HepG2 (cell line): ENCODE results near the gene NUDT1. TPM values are rescaled to one million over a fixed set of nuclear protein-coding genes. Genes with fewer than 3 reads are reported as not detected.

Experiments
- ATF4 ChIP-seq, 2 experiments: fragments of 450-650 bp in 1 of 2; sonication (generic) in 1 of 2; formaldehyde crosslinking; IDR thresholded peaks; 2 replicates each; pipeline versions ENCODE4 v1.5.0 to v1.8.0; 2020 to 2022; ENCODE audit warnings: mild to moderate bottlenecking in 1 of 2, missing genetic modification reagents in 1 of 2
- BHLHE40 ChIP-seq: IDR thresholded peaks from 2 replicates; pipeline ENCODE4 v1.6.1; 2011; ENCODE audit warnings: low read length, improper control_type of control experiment
- BRF2 ChIP-seq: sonication (generic); formaldehyde crosslinking; IDR thresholded peaks from 2 replicates; pipeline ENCODE4 v1.8.1; 2022; ENCODE audit warnings: mild to moderate bottlenecking, missing genetic modification reagents
- FOXP4 ChIP-seq: sonication (generic); formaldehyde crosslinking; IDR thresholded peaks from 2 replicates; pipeline ENCODE4 v1.4.0; 2020; ENCODE audit warnings: missing genetic modification reagents
- GMEB1 ChIP-seq: sonication (generic); formaldehyde crosslinking; IDR thresholded peaks from 2 replicates; pipeline ENCODE4 v1.5.1; 2020; ENCODE audit warnings: missing genetic modification reagents, mild to moderate bottlenecking, borderline replicate concordance
- HMG20B ChIP-seq: conservative IDR thresholded peaks from 2 replicates; pipeline ENCODE4 v1.6.1; 2016; ENCODE audit warnings: missing genetic modification reagents, missing compliant biosample characterization
- HNRNPUL1 ChIP-seq: fragments of 200-400 bp; formaldehyde crosslinking; IDR thresholded peaks from 2 replicates; pipeline ENCODE4 v1.6.1; 2017; ENCODE audit warnings: low read depth, mild to moderate bottlenecking, low read length, moderate library complexity
- MAFG ChIP-seq: sonication (generic); formaldehyde crosslinking; IDR thresholded peaks from 2 replicates; pipeline ENCODE4 v1.5.1; 2020; ENCODE audit warnings: mild to moderate bottlenecking, missing genetic modification reagents
- POLR2AphosphoS5 ChIP-seq: IDR thresholded peaks from 2 replicates; pipeline ENCODE4 v1.6.1; 2012; ENCODE audit warnings: low read depth, low read length
- RBAK ChIP-seq: sonication (generic); formaldehyde crosslinking; IDR thresholded peaks from 2 replicates; pipeline ENCODE4 v1.5.1; 2020; ENCODE audit warnings: mild to moderate bottlenecking, missing genetic modification reagents
- RXRB ChIP-seq: IDR thresholded peaks from 2 replicates; pipeline ENCODE4 v1.6.1; 2016; ENCODE audit warnings: borderline replicate concordance, missing genetic modification reagents, missing compliant biosample characterization
- SMARCE1 ChIP-seq: fragments of 450-650 bp; IDR thresholded peaks from 2 replicates; pipeline ENCODE4 v1.6.1; 2017; ENCODE audit warnings: borderline replicate concordance
- SSRP1 ChIP-seq: IDR thresholded peaks from 2 replicates; pipeline ENCODE4 v1.6.1; 2016; ENCODE audit warnings: control low read depth
- ZNF350 ChIP-seq: sonication (generic); formaldehyde crosslinking; IDR thresholded peaks from 2 replicates; pipeline ENCODE4 v1.4.0; 2020; ENCODE audit warnings: mild to moderate bottlenecking, low read depth, missing genetic modification reagents, borderline replicate concordance
- ZNF430 ChIP-seq: sonication (generic); formaldehyde crosslinking; IDR thresholded peaks from 2 replicates; pipeline ENCODE4 v1.9.0; 2021; ENCODE audit warnings: mild to moderate bottlenecking, missing genetic modification reagents
- ZNF546 ChIP-seq: sonication (generic); formaldehyde crosslinking; conservative IDR thresholded peaks from 2 replicates; pipeline ENCODE4 v1.8.1; 2023; ENCODE audit warnings: mild to moderate bottlenecking, missing genetic modification reagents
- ZNF737 ChIP-seq: sonication (generic); formaldehyde crosslinking; IDR thresholded peaks from 2 replicates; pipeline ENCODE4 v1.5.0; 2020; ENCODE audit warnings: missing genetic modification reagents, mild to moderate bottlenecking, borderline replicate concordance
- polyA plus RNA-seq, 8 experiments: library from polyadenylated mRNA; depleted of rRNA in 3 of 8; stranded (reverse) in 7 of 8; unstranded in 1 of 8; fragments of >200 nt; fragmentation: Illumina TruSeq in 4 of 8; extraction: Trizol in 4 of 8; gene quantifications; 2 replicates each; pipeline versions ENCODE4 v1.2.1 to v1.2.3, GENCODE V29; 2011 to 2016; ENCODE audit warnings: low read depth in 4 of 8, missing spikeins in 1 of 8, mixed read lengths in 1 of 8; ENCODE audit not compliant: insufficient read depth in 1 of 8
- total RNA-seq, 5 experiments: library from RNA; depleted of rRNA; stranded (reverse); fragments of >200 nt; fragmentation: Illumina TruSeq; extraction: Trizol; gene quantifications; 2 replicates each; pipeline ENCODE4 v1.2.3, GENCODE V29; 2016; ENCODE audit warnings: low read depth in 1 of 5

NUDT1 gene
- total and polyA plus RNA-seq, 2 of the 13 experiments (the other 11 are each of a cell fraction or from before 2014, with no cell fraction given), result 9.1 to 26.8 TPM

GRCh38 chr7:2241580-2242540 lies at the start of gene NUDT1, which contains the start of gene MRM2 (continued):
- no peak for TF ChIP-seq FOXP4
- 0 out of 2 replicates have a peak, but pooled peaks have one; percentile 17 for TF ChIP-seq BHLHE40
- TF ChIP-seq ZNF430 (CRISPR knock-in tag), result peak; percentile 74
- TF ChIP-seq ZNF737, result no peak
- no peak for TF ChIP-seq SMARCE1
- TF ChIP-seq BRF2 (CRISPR knock-in tag), result 0 out of 2 replicates have a peak, but pooled peaks have one; percentile 13
- TF ChIP-seq RXRB (CRISPR knock-in tag), result no peak
- TF ChIP-seq ZNF350, result peak; percentile 68
- no peak for TF ChIP-seq HNRNPUL1
- TF ChIP-seq POLR2AphosphoS5, result peak; percentile 95
- peak; percentile 85 for TF ChIP-seq GMEB1 (CRISPR knock-in tag)
- 0 out of 4 replicates have a peak, but pooled peaks of 1 of the 2 experiments have one; percentile 74 for TF ChIP-seq ATF4 (CRISPR knock-in tag; IDR thresholded peaks at IDR 0.05)
- TF ChIP-seq SSRP1 (CRISPR knock-in tag), result no peak
- no peak for TF ChIP-seq MAFG (CRISPR knock-in tag)
- no peak for TF ChIP-seq ZNF546 (CRISPR knock-in tag)
- TF ChIP-seq HMG20B (CRISPR knock-in tag), result no peak
- no peak for TF ChIP-seq RBAK (CRISPR knock-in tag)
